LNCaP clone FGC (cell line): ENCODE measurements around the gene MTTP.

Experiments used
- DNase-seq: peaks from one replicate; pipeline ENCODE4 v3.0.0-alpha.2; 2011; ENCODE audit warnings: low read depth
- H3K4me3 ChIP-seq: 2 replicates; pipeline ENCODE4 v1.5.1; 2011; ENCODE audit warnings: mild to moderate bottlenecking, low read depth, low read length, control low read depth
- TF ChIP-seq, protein P1 (sequence below): IDR thresholded peaks from 2 replicates; pipeline ENCODE4 v1.5.1; 2012; ENCODE audit warnings: mild to moderate bottlenecking; ENCODE audit not compliant: control insufficient read depth, insufficient read depth; ENCODE audit errors: extremely low read depth

Gene MTTP

GRCh38 chr4:99591757-99592156 is 17.1 kb downstream of the MTTP start:
- DNase-seq = no peak
- no peak overlapping the region for H3K4me3 ChIP-seq
- TF ChIP-seq, protein P1, sequence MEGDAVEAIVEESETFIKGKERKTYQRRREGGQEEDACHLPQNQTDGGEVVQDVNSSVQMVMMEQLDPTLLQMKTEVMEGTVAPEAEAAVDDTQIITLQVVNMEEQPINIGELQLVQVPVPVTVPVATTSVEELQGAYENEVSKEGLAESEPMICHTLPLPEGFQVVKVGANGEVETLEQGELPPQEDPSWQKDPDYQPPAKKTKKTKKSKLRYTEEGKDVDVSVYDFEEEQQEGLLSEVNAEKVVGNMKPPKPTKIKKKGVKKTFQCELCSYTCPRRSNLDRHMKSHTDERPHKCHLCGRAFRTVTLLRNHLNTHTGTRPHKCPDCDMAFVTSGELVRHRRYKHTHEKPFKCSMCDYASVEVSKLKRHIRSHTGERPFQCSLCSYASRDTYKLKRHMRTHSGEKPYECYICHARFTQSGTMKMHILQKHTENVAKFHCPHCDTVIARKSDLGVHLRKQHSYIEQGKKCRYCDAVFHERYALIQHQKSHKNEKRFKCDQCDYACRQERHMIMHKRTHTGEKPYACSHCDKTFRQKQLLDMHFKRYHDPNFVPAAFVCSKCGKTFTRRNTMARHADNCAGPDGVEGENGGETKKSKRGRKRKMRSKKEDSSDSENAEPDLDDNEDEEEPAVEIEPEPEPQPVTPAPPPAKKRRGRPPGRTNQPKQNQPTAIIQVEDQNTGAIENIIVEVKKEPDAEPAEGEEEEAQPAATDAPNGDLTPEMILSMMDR = no peak

DNA sequence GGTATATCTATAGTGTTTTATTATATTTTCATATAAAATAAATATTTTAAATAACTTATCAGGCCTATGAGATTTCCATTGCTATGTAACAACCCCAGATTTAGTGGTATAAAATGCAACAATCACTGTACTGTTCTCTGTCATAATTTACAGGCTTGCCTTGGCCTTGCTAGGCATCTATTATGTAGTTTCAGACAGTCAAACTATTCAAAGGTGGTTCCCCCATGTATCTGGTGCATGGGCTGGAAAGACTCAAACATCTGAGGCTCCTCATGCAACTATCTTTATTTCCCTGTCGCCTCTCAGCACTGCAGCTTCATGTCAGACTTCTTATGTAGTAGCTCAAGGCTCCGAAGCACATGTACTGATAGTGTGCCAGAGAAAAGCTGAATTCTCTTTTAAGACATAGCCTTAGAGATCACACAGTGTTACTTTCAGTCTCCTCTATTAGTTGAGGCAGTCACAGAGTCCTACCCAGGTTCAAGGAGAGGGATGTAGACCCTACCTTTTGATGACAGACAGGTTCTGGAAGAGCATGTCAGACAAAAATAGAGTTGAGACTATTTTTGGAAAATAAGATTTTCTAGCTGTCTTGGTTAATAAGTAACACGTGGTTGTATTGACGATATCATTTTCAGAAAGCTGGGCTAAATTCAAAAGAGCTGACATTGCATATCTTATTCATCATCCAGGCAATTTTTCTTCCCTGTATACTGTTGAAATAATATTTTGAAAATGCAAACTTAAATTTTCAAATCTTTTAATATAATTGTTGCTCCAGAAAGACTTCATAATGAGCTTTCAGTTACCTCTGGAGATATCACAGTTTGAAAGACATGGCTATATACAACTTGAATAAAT is 19.4 kb downstream of the MTTP start:
- TF ChIP-seq, protein P1 = no peak
- no peak overlapping the region for H3K4me3 ChIP-seq
- DNase-seq = no peak

DNA sequence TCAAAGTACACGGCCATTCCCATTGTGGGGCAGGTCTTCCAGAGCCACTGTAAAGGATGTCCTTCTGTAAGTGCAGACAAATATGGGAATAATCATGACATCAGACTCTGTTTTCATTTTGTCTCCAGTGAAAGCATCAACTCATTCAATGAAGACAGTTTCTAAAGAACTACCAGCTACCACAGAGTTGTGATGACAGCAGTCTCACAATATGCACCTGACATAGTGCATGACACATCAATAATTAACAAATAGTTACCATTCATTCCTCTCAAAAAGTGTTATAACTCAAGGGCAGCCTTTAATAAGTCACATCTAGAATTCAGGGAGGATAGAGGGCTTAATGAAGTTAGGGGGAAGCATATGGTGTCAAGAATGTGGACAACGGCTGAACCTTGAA is 20.2 kb downstream of the MTTP start:
- DNase-seq = no peak
- no peak overlapping the region for H3K4me3 ChIP-seq
- TF ChIP-seq, protein P1 = no peak

DNA sequence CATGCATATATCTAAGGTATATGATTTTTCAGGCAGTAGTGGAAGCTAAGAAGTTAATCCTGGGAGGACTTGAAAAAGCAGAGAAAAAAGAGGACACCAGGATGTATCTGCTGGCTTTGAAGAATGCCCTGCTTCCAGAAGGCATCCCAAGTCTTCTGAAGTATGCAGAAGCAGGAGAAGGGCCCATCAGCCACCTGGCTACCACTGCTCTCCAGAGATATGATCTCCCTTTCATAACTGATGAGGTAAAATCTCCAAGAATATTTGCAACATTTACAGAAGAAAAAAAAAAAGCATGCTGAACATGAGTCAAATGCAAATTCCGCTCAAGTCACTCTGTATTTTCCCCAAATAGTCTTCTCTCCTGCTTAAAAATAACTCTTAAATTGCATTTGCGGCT is 32.1 kb downstream of the MTTP start:
- H3K4me3 ChIP-seq = no peak overlapping the region
- TF ChIP-seq, protein P1 = no peak
- DNase-seq = no peak

GRCh38 chr4:99608417-99608816 is 33.8 kb downstream of the MTTP start:
- no peak for DNase-seq
- no peak overlapping the region for H3K4me3 ChIP-seq
- TF ChIP-seq, protein P1 = no peak

GRCh38 chr4:99610605-99611175 is 36.1 kb downstream of the MTTP start:
- TF ChIP-seq, protein P1 = no peak
- no peak for DNase-seq

More at GRCh38 chr4:99610605-99611175, 36.1 kb downstream of the MTTP start:
- H3K4me3 ChIP-seq = no peak overlapping the region
